ENCODE results near the gene LYPLA2. TPM values are rescaled to one million over a fixed set of nuclear protein-coding genes. Genes with fewer than 3 reads are reported as not detected.
"Not testable (repeated sequence)": the region's sequence is repeated elsewhere in the genome, so short reads cannot be mapped to it uniquely, and the experiment has no call there.

LYPLA2 gene
- polyA plus RNA-seq, 6 donors from 2014 or later, result 45.3 to 77.4 (median 67.3) TPM

DNA sequence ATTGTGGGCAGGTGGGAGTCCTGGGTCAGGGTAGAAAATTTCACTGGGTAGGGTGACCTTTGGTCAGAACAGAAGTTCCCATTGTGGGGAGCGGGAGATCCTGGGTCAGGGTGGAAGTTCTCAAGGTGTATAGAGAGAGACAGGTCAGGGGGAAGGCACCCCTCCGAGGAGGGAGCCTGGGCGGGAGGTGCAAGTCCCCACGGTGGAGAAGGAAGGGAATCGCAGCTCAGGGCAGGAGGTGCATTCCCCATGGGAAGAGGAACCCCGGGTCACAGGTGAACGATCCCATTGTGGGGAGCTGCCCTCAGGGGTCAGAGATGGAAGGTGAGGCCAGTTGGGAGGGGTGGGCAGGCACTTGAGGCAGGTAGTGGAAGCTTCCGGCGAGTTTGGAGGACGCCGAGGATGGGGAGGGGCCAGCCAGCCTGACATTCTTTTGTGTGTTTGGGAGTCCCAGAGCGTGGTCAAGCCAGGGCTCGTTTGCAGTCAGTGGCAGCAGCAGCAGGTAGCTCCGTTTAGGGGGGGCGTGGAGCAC, 637 bp downstream of the LYPLA2 start:
- Mint-ChIP-seq H3K27ac (peak overlapping the region; percentile 92 to 98 (median 97)), H3K4me3 (peak overlapping the region; percentile 93 to 99 (median 98))
- no peak for DNase-seq

DNA sequence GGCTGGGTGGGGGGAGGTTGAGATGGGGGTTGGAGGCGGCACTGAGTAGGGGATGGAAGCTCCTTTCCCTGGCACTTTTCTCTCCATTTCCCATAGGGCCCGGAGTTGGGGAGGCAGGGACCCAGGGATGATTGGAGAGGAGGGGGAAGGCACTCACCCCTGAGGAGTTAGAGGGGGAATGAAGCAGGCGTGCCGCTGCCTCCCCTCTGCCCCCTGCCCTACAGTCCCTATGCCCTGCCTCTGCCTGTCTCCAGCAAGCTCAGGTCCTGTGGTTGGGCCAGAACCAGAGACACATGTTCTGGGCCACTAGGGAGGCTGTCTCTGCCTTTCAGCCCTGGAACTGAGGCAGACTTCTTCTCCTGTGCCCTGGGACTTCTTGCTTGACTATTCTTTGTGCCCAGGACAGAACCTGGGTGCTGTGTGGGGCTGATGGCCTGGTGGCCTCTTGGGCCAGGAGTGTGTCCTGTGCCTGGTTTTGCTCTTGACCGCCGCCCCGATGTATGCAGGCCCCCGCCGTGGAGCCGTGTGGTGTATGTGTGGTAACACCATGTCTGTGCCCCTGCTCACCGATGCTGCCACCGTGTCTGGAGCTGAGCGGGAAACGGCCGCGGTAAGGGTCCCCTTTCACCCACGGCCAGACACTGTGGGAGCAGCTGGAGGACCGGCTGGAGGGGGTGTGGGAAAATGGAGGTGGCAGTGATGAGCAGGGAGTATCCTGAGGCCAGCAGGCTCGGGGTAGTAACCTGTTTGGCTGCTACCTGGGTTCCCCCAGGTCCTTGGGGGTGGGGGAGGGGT, 1.4 kb downstream of the LYPLA2 start:
- no peaks in the 10 kb centered on the region for H3K27me3 Mint-ChIP-seq
- peak overlapping the region; percentile 93 to 99 (median 98) for H3K4me3 Mint-ChIP-seq
- H3K27ac Mint-ChIP-seq, result peak overlapping the region in 4 of 6 donors; percentile 30 to 97 (median 95)
- peaks cover 23 to 39% (median 31%) of the 10 kb centered on the region in 3 donors for H3K4me1 Mint-ChIP-seq
- ATAC-seq (ENCODE audit: low read depth in 2 of 2) (no peak), DNase-seq (no peak)
- H3K36me3 Mint-ChIP-seq, result peaks cover 1 to 16% of the 10 kb centered on the region in 2 donors
- no peaks in the 10 kb centered on the region for H3K9me3 Mint-ChIP-seq

More for the DNA sequence above, 637 bp downstream of the LYPLA2 start:
- Mint-ChIP-seq H3K36me3 (peaks cover 9 to 20% of the 10 kb centered on the region in 2 donors), H3K27me3 (no peaks in the 10 kb centered on the region), H3K4me1 (peaks cover 23 to 39% (median 31%) of the 10 kb centered on the region in 3 donors), H3K9me3 (no peaks in the 10 kb centered on the region)
- peak; percentile 28 to 29 for ATAC-seq (ENCODE audit: low read depth in 2 of 2)

DNA sequence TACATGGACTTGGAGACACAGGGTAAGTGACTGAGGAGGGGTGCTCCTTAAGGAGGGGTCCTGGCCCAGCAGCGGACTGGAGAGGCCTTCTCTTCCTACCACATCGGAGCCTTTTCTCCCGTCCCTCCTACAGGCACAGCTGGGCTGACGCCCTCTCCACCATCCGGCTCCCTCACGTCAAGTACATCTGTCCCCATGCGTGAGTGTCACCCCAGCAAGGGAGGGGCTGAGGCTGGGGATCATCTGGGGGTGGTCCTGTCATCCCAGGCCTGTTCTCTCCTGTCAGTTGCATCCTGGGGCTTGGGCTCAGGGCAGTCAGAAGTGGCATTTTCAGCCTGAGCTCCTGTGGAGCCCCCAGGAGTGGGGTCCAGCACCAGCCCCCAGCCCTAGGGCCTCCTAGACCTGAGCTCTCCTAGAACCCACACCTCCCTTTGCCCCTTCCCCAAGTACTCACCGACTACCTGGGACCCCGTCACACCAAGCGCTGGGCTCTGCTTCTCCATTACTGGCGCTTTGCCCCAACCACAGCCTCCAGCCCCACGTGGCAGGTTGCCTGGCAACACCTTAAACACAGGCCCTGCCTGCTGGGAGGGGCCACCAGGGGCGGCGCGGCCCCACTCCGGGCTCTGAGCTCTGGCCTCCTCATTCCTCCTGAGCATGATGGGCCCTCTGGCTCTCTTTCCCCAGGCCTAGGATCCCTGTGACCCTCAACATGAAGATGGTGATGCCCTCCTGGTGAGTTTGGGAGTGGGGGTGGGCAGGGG, 2.3 kb downstream of the LYPLA2 start:
- H3K27ac Mint-ChIP-seq, result peak overlapping the region in 3 of 6 donors; percentile 66 to 97 (median 85)
- ATAC-seq (ENCODE audit: low read depth in 2 of 2) (peak in 1 of 2 donors; percentile 27), DNase-seq (peak; percentile 23)
- no peaks in the 10 kb centered on the region for H3K27me3 Mint-ChIP-seq
- peaks cover 0 to 8% of the 10 kb centered on the region in 2 donors for H3K36me3 Mint-ChIP-seq
- no peaks in the 10 kb centered on the region for H3K9me3 Mint-ChIP-seq
- H3K4me1 Mint-ChIP-seq, result peaks cover 23 to 39% (median 31%) of the 10 kb centered on the region in 3 donors
- H3K4me3 Mint-ChIP-seq, result peak overlapping the region in 5 of 8 donors; percentile 22 to 67 (median 54)

DNA sequence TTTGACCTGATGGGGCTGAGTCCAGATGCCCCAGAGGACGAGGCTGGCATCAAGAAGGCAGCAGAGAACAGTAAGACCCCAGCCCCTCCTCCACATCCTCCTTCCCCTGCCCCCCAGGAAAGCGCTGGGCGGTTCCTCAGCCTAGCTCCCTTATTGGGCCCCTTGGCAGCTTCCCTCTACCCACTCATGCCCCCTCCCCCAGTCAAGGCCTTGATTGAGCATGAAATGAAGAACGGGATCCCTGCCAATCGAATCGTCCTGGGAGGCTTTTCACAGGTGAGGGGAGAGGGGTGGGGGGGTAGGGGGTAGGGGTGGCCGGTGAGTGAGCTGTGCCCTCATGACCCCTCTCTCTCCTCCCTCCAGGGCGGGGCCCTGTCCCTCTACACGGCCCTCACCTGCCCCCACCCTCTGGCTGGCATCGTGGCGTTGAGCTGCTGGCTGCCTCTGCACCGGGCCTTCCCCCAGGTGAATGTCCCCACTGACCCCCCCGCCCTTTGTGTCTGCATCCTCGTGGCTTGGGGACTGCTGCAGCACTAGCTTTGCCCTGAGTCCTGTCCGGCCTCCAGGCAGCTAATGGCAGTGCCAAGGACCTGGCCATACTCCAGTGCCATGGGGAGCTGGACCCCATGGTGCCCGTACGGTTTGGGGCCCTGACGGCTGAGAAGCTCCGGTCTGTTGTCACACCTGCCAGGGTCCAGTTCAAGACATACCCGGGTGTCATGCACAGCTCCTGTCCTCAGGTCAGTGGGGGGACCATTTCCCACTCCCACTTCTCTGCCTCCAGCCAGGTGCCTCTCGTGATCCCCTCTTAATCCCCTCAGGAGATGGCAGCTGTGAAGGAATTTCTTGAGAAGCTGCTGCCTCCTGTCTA, 3.2 kb downstream of the LYPLA2 start:
- peaks cover 27 to 39% (median 31%) of the 10 kb centered on the region in 3 donors for H3K4me1 Mint-ChIP-seq
- H3K9me3 Mint-ChIP-seq, result no peaks in the 10 kb centered on the region
- H3K27me3 Mint-ChIP-seq, result no peaks in the 10 kb centered on the region
- H3K27ac Mint-ChIP-seq, result peak overlapping the region in 2 of 6 donors; percentile 73 to 97
- ATAC-seq (ENCODE audit: low read depth in 2 of 2), result no peak
- H3K36me3 Mint-ChIP-seq, result peaks cover 0 to 8% of the 10 kb centered on the region in 2 donors
- H3K4me3 Mint-ChIP-seq, result peak overlapping the region in 2 of 8 donors; percentile 42 to 66
- DNase-seq, result no peak

DNA sequence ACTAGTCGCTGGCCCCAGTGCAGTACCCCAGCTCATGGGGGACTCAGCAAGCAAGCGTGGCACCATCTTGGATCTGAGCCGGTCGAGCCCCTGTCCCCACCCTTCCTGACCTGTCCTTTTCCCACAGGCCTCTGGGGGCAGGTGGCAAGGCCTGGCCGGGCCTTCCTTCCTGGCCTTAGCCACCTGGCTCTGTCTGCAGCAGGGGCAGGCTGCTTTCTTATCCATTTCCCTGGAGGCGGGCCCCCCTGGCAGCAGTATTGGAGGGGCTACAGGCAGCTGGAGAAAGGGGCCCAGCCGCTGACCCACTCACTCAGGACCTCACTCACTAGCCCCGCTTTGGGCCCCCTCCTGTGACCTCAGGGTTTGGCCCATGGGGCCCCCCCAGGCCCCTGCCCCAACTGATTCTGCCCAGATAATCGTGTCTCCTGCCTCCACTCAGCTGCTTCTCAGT, 3.8 kb downstream of the LYPLA2 start:
- not testable (repeated sequence) for DNase-seq; ATAC-seq (ENCODE audit: low read depth in 2 of 2); H3K36me3 Mint-ChIP-seq; H3K27me3 Mint-ChIP-seq; H3K9me3 Mint-ChIP-seq
- Mint-ChIP-seq H3K4me3 (peak overlapping the region in 1 of 8 donors; percentile 1), H3K4me1 (peaks cover 29 to 45% (median 32%) of the 10 kb centered on the region in 3 donors), H3K27ac (peak overlapping the region in 2 of 6 donors; percentile 20 to 73)

DNA sequence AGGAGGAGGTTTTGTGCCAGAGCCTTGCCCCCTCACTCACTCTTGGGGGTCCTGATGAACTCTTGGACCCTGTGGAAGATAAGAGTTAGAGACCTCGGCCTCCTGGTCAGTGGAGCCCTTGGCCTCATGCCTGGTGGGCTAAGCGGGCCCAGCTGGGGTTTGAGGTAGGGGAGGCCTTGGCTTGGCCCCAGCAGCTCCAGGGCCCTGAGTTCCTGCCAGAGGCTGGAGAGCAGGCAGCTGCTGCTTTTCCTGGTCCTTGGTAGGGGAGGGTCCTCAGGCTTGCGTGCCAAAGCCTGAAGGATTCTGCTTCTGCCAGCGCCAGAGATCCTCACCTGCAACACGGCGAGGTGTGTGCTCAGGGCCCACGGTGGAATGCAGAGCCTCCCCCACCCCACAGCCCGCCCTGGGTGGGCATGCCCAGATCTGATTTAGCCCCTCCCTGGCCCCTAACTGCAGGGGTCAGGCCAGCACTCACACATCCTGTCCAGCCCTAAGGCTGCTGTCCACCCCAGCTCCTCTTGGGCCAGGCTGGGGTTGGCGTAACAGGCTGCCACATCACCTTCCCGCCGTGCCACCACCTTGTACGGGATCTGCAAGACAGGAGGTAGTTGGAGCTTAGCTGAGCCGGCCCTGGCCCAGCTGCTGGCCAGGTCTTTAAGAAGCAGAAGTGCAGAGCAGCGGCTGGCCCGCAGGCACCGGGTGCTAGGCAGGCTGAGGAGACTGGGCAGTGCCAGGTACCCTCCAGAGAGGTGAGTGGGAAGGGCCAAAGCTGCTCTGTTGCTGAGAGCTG, 4.9 kb downstream of the LYPLA2 start:
- peak overlapping the region in 1 of 8 donors; percentile 66 for H3K4me3 Mint-ChIP-seq
- peaks cover 0 to 8% of the 10 kb centered on the region in 2 donors for H3K36me3 Mint-ChIP-seq
- H3K27me3 Mint-ChIP-seq, result no peaks in the 10 kb centered on the region
- ATAC-seq (ENCODE audit: low read depth in 2 of 2) (no peak), DNase-seq (no peak)
- no peaks in the 10 kb centered on the region for H3K9me3 Mint-ChIP-seq
- H3K4me1 Mint-ChIP-seq, result peaks cover 23 to 42% (median 28%) of the 10 kb centered on the region in 3 donors
- peak overlapping the region in 2 of 6 donors; percentile 61 to 69 for H3K27ac Mint-ChIP-seq

DNA sequence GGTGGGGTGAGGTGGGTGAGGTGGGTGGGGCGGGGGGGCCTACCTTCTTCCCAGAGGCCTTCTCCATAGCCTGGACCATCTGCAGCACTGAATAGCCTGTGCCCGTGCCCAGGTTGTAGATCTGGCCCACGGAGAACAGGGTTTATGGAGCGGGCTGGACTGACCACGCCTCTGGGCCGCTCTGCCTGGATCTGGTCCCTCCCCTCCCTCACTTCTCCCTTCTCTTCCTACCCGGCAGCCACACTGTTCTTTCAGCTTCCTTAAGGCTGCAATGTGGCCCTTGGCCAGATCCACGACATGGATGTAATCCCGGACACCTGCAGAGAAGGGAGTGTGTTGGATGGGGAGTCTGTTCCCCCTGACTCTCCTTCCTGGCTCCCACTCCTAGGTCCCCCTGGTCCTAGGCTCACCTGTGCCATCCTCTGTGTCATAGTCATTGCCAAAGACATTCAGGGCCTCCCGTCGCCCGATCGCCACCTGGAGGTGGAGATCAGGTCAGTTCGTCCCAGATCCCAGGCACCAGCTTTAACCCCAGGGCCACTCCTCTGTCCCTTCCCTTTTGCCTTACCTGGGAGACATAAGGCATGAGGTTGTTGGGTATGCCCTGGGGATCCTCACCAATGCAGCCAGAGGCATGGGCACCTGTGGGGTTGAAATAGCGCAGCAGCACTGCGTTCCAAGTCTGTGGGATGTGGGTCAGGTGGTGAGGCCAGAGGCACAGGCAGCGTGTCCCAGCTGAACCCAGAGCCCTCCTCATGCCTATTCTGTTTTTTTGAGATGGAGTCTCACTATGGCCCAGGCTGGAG, 5.7 kb downstream of the LYPLA2 start:
- DNase-seq, result no peak
- peaks cover 16 to 39% (median 24%) of the 10 kb centered on the region in 3 donors for H3K4me1 Mint-ChIP-seq
- peaks cover 0 to 8% of the 10 kb centered on the region in 2 donors for H3K36me3 Mint-ChIP-seq
- no peaks in the 10 kb centered on the region for H3K9me3 Mint-ChIP-seq
- no peaks in the 10 kb centered on the region for H3K27me3 Mint-ChIP-seq
- H3K4me3 Mint-ChIP-seq, result peak overlapping the region in 3 of 8 donors; percentile 12 to 65 (median 63)
- no peak for ATAC-seq (ENCODE audit: low read depth in 2 of 2)
- peak overlapping the region in 3 of 6 donors; percentile 34 to 79 (median 60) for H3K27ac Mint-ChIP-seq

DNA sequence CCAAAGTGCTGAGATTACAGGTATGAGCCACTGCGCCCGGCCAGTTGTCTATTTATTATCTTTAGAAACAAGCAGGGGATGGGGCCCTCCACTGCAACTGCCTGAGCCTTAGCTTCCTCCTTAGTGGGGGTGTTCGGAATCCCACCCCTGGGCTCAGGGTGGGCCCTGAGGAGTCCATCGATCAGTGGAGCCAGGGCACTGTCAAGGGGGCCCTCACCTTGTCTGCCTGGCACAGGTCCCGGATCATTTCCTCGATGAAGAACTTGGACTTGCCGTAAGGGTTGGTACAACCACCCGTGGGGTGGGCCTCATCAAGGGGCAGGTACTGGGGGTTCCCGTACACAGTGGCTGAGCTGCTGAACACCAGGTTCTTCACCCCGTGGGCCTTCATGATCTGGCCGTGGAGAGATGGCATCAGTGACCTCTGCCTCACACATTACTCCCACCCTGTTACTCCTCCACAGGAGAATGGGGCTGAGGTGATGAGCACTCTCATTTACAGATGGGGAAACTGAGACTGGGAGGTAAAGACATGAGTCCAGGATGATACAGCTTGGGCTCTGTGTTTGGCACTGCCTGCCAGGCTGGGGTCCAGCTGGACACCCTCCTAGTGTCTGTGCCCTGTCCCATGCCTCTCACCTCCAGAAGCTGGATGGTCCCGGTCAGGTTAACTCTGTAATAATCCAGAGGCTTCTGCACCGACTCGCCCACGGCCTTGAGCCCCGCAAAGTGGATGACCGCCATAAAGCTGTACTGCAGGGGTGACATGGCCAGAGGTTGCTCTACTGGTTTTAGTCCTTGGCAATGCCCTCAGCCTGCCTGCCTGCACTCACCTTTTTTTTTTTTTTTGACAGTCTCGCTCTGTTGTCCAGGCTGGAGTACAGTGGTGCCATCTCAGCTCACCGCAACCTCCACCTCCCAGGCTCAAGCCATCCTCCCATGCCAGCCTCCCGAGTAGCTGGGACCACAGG, 6.8 kb downstream of the LYPLA2 start:
- no peaks in the 10 kb centered on the region for H3K27me3 Mint-ChIP-seq
- peak overlapping the region in 3 of 8 donors; percentile 12 to 94 (median 12) for H3K4me3 Mint-ChIP-seq
- ATAC-seq (ENCODE audit: low read depth in 2 of 2) (no peak), DNase-seq (no peak)
- peaks cover 0 to 8% of the 10 kb centered on the region in 2 donors for H3K36me3 Mint-ChIP-seq
- H3K27ac Mint-ChIP-seq, result peak overlapping the region in 1 of 6 donors; percentile 73
- peaks cover 10 to 30% (median 15%) of the 10 kb centered on the region in 3 donors for H3K4me1 Mint-ChIP-seq
- H3K9me3 Mint-ChIP-seq, result no peaks in the 10 kb centered on the region

DNA sequence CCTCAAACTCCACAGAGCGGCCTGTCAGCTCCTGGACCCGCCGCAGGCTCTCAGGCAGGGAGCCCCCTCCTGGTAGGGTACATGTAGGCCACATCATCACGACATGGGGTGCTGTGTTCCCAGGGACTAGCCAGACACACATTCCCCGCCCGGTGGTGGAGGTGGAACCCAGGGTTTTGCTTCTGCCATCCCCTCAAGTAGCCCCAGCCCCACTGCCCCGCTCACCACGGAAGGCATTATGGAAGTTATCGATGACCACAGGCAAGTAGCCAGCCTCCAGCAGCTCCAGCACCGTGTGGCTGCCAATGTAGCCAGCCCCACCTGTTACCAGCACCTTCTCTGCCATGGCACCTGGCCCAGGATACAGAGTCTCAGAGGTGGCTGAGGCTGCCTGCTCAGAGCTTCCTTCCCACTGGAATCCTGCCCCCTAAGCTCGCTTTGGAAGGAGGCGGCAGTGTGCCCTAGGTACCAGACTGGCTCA, 7.8 kb downstream of the LYPLA2 start:
- DNase-seq, result no peak
- Mint-ChIP-seq H3K4me1 (peaks cover 10 to 21% (median 12%) of the 10 kb centered on the region in 3 donors), H3K27ac (peak overlapping the region in 1 of 6 donors; percentile 88), H3K4me3 (peak overlapping the region in 6 of 8 donors; percentile 65 to 94 (median 86)), H3K9me3 (no peaks in the 10 kb centered on the region), H3K27me3 (no peaks in the 10 kb centered on the region), H3K36me3 (peaks cover 0 to 8% of the 10 kb centered on the region in 2 donors)
- ATAC-seq (ENCODE audit: low read depth in 2 of 2), result no peak

DNA sequence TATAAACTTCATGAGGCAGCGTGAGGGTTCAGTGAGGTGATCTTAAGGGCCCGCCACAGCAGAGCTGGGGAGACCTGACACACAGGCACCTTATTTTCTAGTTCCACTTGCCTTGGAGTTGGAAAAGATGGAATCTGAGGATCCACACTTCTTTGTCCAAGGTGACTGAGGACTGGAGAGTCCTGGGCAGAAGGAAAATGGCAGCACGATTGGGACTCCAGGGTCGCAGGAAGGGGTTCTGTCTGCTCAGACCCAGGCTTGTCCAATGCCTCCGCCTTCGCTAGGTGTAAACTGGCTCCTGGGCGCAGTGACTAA, 8.3 kb downstream of the LYPLA2 start:
- Mint-ChIP-seq H3K27me3 (no peaks in the 10 kb centered on the region), H3K27ac (peak overlapping the region in 1 of 6 donors; percentile 88), H3K9me3 (no peaks in the 10 kb centered on the region), H3K4me3 (peak overlapping the region; percentile 42 to 94 (median 88)), H3K4me1 (peaks cover 10 to 21% (median 12%) of the 10 kb centered on the region in 3 donors), H3K36me3 (peaks cover 0 to 9% of the 10 kb centered on the region in 2 donors)
- no peak for ATAC-seq (ENCODE audit: low read depth in 2 of 2)
- DNase-seq, result no peak
